SK-N-SH treated with all-trans-retinoic acid at 6 μM for 48 hours (cell line): ENCODE data around the gene SLC7A5.
"Not testable (repeated sequence)": the region's sequence is repeated elsewhere in the genome, so short reads cannot be mapped to it uniquely, and the experiment has no call there.

ENCODE experiments used
- ATAC-seq: fragments of 200-7000 bp; cut with Tn5 transposase; 3 replicates; pipeline ENCODE4 v1.9.1; 2020; ENCODE audit warnings: mild to moderate bottlenecking, moderate library complexity
- ARNTL ChIP-seq: fragments of 450-650 bp; formaldehyde crosslinking; IDR thresholded peaks from 2 replicates; pipeline ENCODE4 v1.5.0; 2020; ENCODE audit warnings: low read depth, mild to moderate bottlenecking, moderate library complexity, borderline replicate concordance
- BACH2 ChIP-seq: fragments of 250-450 bp; sonication (Bioruptor Pico); IDR thresholded peaks from 2 replicates; pipeline ENCODE4 v1.9.0; 2021; ENCODE audit warnings: mild to moderate bottlenecking, borderline replicate concordance
- CREB5 ChIP-seq: fragments of 250-450 bp; sonication (Bioruptor Pico); IDR thresholded peaks from 2 replicates; pipeline ENCODE4 v1.5.1; 2020; ENCODE audit warnings: low read depth, mild to moderate bottlenecking, moderate library complexity
- CSDC2 ChIP-seq: fragments of 250-450 bp; sonication (Bioruptor Pico); IDR thresholded peaks from 2 replicates; pipeline ENCODE4 v1.5.0; 2020; ENCODE audit warnings: mild to moderate bottlenecking, moderate library complexity
- GLIS3 ChIP-seq: fragments of 250-450 bp; sonication (Bioruptor Pico); IDR thresholded peaks from 2 replicates; pipeline ENCODE4 v1.5.0; 2020; ENCODE audit warnings: mild to moderate bottlenecking, moderate library complexity
- ISL1 ChIP-seq: fragments of 250-450 bp; sonication (Bioruptor Pico); IDR thresholded peaks from 2 replicates; pipeline ENCODE4 v2.1.2; 2022; ENCODE audit warnings: mild to moderate bottlenecking, moderate library complexity
- OSR1 ChIP-seq: fragments of 250-450 bp; sonication (Bioruptor Pico); IDR thresholded peaks from 2 replicates; pipeline ENCODE4 v1.8.0; 2022; ENCODE audit warnings: moderate library complexity, mild to moderate bottlenecking, inconsistent platforms
- PATZ1 ChIP-seq: fragments of 250-450 bp; sonication (Bioruptor Pico); IDR thresholded peaks from 2 replicates; pipeline ENCODE4 v1.8.0; 2020; ENCODE audit warnings: mild to moderate bottlenecking, moderate library complexity, borderline replicate concordance
- POU6F1 ChIP-seq: fragments of 250-450 bp; sonication (Bioruptor Pico); IDR thresholded peaks from 2 replicates; pipeline ENCODE4 v1.8.0; 2021; ENCODE audit warnings: low read depth, mild to moderate bottlenecking, moderate library complexity, borderline replicate concordance
- PPARA ChIP-seq: fragments of 250-450 bp; sonication (Bioruptor Pico); IDR thresholded peaks from 2 replicates; pipeline ENCODE4 v1.5.0; 2020; ENCODE audit warnings: mild to moderate bottlenecking, borderline replicate concordance
- RARB ChIP-seq: fragments of 250-450 bp; sonication (Bioruptor Pico); IDR thresholded peaks from 2 replicates; pipeline ENCODE4 v1.8.0; 2021; ENCODE audit warnings: mild to moderate bottlenecking, moderate library complexity
- SNAI2 ChIP-seq: fragments of 250-450 bp; sonication (Bioruptor Pico); IDR thresholded peaks from 2 replicates; pipeline ENCODE4 v1.5.0; 2020; ENCODE audit warnings: mild to moderate bottlenecking, moderate library complexity
- TOX ChIP-seq: fragments of 250-450 bp; sonication (Bioruptor Pico); IDR thresholded peaks from 2 replicates; pipeline ENCODE4 v1.8.0; 2021; ENCODE audit warnings: mild to moderate bottlenecking, moderate library complexity, borderline replicate concordance
- ZC3H10 ChIP-seq: fragments of 250-450 bp; sonication (Bioruptor Pico); IDR thresholded peaks from 2 replicates; pipeline ENCODE4 v1.5.1; 2021; ENCODE audit warnings: mild to moderate bottlenecking, moderate library complexity
- ZFP3 ChIP-seq: fragments of 250-450 bp; sonication (Bioruptor Pico); IDR thresholded peaks from 2 replicates; pipeline ENCODE4 v1.5.0; 2020; ENCODE audit warnings: mild to moderate bottlenecking, moderate library complexity
- ZFP30 ChIP-seq: fragments of 450-650 bp; formaldehyde crosslinking; IDR thresholded peaks from 2 replicates; pipeline ENCODE4 v1.5.0; 2022; ENCODE audit warnings: mild to moderate bottlenecking, moderate library complexity
- ZNF565 ChIP-seq: fragments of 450-650 bp; formaldehyde crosslinking; conservative IDR thresholded peaks from 2 replicates; pipeline ENCODE4 v1.5.0; 2020; ENCODE audit warnings: low read depth, mild to moderate bottlenecking, moderate library complexity
- ZNF70 ChIP-seq: fragments of 450-650 bp; formaldehyde crosslinking; IDR thresholded peaks from 2 replicates; pipeline ENCODE4 v1.5.0; 2020; ENCODE audit warnings: mild to moderate bottlenecking, moderate library complexity
- ZNF8 ChIP-seq: fragments of 450-650 bp; formaldehyde crosslinking; IDR thresholded peaks from 2 replicates; pipeline ENCODE4 v1.5.0; 2020; ENCODE audit warnings: mild to moderate bottlenecking, moderate library complexity
- TF ChIP-seq, protein P1 (sequence below): fragments of 250-450 bp; sonication (Bioruptor Pico); IDR thresholded peaks from 2 replicates; pipeline ENCODE4 v1.5.0; 2020; ENCODE audit warnings: mild to moderate bottlenecking, moderate library complexity

The SLC7A5 gene

DNA sequence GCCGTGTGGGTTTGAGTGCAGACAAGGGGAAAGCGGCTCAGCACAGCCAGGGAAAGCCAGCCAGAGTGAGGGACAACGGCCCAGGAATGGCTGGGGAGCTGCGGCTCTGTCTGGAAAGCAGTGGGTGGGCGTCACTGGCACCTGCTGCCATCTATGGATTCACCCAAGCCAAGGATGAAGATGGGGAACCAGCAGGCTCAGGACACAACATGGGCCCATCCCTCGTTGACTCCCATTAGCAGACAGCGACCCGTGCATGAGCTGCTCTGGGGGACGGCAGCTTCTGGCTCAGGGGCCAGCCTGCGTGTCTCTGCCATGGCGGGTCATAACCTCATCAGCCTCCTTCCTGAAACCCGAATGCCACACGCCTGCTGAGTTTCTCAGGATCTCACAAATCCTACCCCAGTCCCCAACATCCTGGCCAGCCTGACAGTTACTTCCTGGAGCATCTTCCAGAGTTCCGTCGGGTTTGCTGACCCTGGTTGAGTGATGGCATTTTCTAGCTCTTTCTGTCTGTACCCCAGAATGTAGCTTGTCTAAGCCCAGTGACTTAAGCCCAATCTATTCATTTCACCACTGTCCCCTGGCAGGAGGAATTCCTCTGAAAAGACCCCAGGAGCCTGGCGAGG, 50.7 kb downstream of the SLC7A5 start (continued):
- TF ChIP-seq SNAI2 (CRISPR knock-in tag) (no peak), CSDC2 (CRISPR knock-in tag) (no peak), ZFP3 (CRISPR knock-in tag) (no peak), ISL1 (CRISPR knock-in tag) (no peak), POU6F1 (CRISPR knock-in tag) (no peak), OSR1 (no peak), ZNF8 (CRISPR knock-in tag) (no peak), PPARA (CRISPR knock-in tag) (no peak), ARNTL (CRISPR knock-in tag) (no peak), ZFP30 (CRISPR knock-in tag) (no peak)
- TF ChIP-seq, protein P1, sequence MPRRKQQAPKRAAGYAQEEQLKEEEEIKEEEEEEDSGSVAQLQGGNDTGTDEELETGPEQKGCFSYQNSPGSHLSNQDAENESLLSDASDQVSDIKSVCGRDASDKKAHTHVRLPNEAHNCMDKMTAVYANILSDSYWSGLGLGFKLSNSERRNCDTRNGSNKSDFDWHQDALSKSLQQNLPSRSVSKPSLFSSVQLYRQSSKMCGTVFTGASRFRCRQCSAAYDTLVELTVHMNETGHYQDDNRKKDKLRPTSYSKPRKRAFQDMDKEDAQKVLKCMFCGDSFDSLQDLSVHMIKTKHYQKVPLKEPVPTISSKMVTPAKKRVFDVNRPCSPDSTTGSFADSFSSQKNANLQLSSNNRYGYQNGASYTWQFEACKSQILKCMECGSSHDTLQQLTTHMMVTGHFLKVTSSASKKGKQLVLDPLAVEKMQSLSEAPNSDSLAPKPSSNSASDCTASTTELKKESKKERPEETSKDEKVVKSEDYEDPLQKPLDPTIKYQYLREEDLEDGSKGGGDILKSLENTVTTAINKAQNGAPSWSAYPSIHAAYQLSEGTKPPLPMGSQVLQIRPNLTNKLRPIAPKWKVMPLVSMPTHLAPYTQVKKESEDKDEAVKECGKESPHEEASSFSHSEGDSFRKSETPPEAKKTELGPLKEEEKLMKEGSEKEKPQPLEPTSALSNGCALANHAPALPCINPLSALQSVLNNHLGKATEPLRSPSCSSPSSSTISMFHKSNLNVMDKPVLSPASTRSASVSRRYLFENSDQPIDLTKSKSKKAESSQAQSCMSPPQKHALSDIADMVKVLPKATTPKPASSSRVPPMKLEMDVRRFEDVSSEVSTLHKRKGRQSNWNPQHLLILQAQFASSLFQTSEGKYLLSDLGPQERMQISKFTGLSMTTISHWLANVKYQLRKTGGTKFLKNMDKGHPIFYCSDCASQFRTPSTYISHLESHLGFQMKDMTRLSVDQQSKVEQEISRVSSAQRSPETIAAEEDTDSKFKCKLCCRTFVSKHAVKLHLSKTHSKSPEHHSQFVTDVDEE (CRISPR knock-in tag), result no peak

GRCh38 chr16:87817910-87818309, 51.4 kb downstream of the SLC7A5 start:
- TF ChIP-seq BACH2 (no peak), POU6F1 (CRISPR knock-in tag) (no peak), SNAI2 (CRISPR knock-in tag) (no peak), PPARA (CRISPR knock-in tag) (no peak), ZNF8 (CRISPR knock-in tag) (no peak), ZFP30 (CRISPR knock-in tag) (no peak), ZNF565 (CRISPR knock-in tag) (no peak), PATZ1 (CRISPR knock-in tag) (no peak), ZNF70 (CRISPR knock-in tag) (no peak), ZC3H10 (no peak), ZFP3 (CRISPR knock-in tag) (no peak), CREB5 (CRISPR knock-in tag) (no peak), GLIS3 (CRISPR knock-in tag) (no peak), RARB (CRISPR knock-in tag) (no peak), TOX (CRISPR knock-in tag) (no peak)
- ATAC-seq, result no peak

DNA sequence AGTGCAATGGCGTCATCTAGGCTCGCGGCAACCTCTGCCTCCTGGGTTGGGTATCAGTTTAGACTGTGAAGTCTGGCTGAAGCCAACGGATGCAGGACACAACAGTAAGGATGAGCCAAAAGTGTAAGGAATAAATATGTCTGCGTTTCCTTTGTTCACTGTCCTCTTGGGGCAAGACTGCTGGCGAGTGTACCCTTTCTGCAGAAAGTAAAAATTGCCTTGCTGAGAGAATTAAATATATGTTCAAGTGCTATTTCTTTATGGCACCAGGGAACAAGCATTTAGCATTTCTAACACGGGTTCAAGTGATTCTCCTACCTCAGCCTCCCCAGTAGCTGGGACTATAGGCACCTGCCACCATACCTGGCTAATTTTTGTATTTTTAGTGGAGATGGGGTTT, 51.9 kb downstream of the SLC7A5 start:
- ATAC-seq, result not testable (repeated sequence)
